GM18861 (cell line): ENCODE measurements around the gene ELMO1.

Experiments used
- ATAC-seq: cut with Tn5 transposase; IDR thresholded peaks from one replicate; pipeline ENCODE4 v1.9.1; 2021; ENCODE audit not compliant: unreplicated experiment

ELMO1 gene

DNA sequence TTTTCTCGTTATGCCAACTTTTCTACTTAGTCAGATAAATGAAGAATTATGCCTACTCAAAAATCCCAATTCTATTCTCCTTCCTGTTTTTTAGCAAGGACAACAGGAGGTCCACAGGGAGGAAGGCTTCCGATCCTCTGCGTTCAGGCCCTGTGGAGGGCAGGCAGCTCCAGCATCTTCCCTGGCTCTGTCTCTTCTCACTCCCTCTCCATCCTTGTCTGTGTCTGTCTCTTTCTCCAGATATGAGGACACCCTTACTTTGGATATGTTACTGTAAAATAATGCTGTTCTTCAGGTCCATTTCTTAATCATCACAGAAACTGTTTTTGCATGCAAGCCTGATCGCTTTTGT is 166.6 kb downstream of the ELMO1 start:
- ATAC-seq = no peak

DNA sequence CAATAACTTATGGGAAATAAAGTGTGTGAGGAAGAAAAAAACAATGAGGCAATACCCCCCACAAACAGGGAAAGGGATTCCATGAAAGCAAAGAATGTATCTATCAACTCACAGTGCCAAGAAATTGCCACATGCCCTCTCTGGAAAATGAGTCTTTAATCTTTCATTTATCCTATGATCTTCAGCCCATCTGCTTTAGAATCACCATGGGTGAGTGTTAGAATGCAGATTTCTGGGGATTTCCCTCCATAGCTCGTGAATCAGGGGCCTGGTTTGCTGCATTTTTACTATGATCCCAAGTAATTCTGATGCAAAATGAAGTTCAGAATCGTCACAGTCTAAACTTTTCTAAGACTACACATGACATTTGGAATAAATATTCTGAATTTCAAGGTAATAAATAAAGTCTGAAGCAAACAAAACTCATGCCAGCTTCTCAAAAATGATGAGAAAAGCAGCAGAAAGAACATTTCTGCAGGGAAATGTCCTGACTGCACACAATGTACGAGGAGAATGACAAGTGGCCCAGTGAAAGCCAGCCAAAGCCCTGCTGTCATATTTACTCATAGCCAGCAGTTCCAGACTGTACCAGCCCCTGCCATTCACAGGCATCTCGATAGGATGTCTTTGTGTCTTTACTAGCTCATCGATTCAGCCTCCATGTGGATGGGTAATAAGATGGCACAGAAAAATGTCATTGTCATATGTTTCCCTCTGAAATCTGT is 167.1 kb downstream of the ELMO1 start:
- no peak for ATAC-seq

GRCh38 chr7:37277513-37277912 is 171.2 kb downstream of the ELMO1 start:
- ATAC-seq = no peak

DNA sequence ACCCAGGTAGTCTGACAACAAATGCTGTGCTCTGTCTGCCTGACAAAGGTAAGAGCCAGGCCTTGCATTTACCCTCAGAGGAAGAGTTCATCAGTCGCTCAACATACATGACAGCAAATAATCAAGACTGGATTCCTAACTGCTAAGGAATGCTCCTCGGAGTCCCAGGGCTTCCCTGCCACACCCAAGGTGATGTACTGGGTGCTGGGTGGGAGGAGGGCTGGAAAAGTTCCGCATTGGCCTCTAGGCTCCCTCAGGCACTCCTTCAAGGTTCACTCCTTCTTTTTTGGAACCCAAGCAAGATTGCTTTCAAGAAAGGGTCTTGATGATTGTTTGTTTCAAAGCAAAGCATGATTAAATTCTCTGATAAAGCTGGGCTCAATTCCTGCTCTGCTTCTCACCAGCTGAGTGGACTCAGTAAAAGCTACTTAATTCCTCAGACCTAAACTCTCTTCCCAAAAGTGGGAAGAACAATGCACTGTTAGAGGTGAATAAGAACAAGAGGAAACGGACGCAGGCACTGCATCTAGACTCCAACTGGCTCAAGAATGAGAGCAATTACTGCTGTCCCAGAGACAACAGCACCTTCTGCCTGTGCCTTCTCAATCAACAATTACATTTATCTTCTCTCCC is 173.5 kb downstream of the ELMO1 start:
- no peak for ATAC-seq

DNA sequence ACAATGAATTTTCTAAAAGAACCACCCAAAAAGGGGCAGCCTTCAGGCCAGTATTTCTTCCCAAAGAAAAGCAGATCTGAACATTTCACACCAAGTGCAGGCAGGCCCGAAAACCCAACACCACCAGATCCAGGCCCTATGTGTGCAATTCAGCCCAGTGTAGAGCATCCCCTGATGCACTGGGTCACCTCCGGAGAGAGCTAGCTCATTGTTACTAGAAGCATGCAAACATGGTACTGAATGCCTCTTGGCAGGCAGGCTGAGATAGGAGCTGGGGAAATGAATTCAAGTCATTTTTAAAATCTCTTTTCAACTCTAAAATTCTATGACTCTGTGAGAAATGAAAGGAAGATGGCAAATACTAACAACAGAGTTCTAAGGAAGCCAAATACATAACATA is 174.8 kb downstream of the ELMO1 start:
- ATAC-seq = no peak

GRCh38 chr7:37269711-37270508 is 178.8 kb downstream of the ELMO1 start:
- no peak for ATAC-seq

DNA sequence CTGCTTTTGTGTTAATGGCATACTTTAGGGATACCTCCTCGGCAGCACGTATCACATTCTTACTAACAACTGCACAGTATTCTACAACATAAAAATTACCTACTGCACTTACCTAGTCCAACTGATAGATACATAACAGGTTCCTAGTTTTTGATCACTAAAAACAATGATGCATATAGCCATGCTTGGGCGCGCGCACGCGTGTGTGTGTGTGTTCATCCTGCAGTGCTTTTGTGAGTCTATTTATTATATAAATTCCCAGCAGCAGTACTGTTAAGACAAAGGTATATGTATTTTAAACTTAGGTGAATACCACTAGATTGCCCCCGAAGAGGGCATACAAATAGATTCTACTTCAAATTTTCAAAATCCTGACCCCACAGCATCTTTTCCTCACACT is 181.4 kb downstream of the ELMO1 start:
- no peak for ATAC-seq

GRCh38 chr7:37265876-37266275 is 182.8 kb downstream of the ELMO1 start:
- ATAC-seq = no peak

DNA sequence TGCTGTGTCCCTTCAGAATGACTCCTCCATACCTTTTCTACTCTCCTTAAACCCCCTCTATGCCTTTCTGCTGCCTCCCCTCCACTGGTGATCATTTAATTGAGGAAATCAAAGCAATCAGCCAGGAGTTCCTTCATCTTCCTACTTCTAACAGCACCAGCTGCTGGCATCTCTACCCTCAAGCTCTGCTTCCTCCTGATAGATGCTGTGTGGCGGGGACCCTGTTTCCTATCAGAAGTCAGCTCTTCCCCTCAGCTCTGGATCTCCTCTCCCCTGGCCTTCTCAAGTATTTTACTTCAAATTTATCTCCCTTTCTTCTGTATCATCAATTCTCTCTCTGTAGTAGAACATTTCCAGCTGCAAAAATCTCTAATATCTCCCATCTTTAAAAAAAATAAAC is 183.7 kb downstream of the ELMO1 start:
- no peak for ATAC-seq

GRCh38 chr7:37262181-37262580 is 186.5 kb downstream of the ELMO1 start:
- no peak for ATAC-seq

DNA sequence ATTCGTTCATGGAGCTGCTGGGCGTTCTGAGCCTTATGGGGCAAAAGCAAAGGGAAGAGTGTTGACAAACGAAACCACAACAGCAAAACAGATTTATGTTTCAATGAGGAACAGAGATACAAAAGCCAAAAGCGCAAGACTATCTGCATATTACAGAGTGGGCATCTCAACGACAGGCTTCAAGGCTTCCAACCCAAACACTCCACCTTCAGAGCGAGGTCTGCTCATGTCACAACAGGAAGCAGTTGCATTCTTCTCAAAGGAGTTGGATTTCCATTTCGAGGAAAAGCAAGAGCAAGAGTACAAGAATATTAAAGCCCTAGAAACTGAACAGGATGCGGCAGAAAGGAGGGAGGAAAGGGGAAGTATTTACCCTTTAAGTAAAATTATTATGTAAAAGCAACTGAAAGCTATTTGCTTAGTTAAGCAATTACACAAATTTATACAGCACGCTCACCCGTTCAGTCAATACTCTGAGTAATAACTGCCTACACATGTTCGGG is 189.3 kb downstream of the ELMO1 start:
- no peak for ATAC-seq

- ATAC-seq = no peak
These were observed 192.0 kb downstream of the ELMO1 start for GRCh38 chr7:37256631-37257030.

- no peak for ATAC-seq
These were observed 193.2 kb downstream of the ELMO1 start for GRCh38 chr7:37255327-37255944.

DNA sequence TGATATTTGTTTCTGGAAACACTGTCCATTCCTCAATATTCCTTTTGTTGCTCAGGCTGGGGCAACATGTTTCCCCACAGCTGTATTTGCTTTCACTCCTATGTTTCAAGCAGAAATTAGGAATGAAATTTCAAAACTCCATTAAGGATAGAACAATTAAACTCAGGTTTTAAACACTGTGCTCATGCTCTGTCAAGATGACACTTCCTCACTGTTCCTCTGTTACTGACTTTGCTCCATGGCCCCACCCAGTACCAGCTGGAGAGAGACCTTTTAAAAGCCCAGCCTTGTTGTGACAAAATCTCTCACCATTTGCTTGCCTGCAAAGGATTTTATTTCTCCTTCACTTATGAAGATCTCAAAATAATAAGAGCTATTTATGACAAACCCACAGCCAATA is 197.4 kb downstream of the ELMO1 start:
- ATAC-seq = no peak

- no peak for ATAC-seq
These were observed 199.4 kb downstream of the ELMO1 start for GRCh38 chr7:37249240-37249639.

- no peak for ATAC-seq
These were observed 200.2 kb downstream of the ELMO1 start for GRCh38 chr7:37248396-37248861.

DNA sequence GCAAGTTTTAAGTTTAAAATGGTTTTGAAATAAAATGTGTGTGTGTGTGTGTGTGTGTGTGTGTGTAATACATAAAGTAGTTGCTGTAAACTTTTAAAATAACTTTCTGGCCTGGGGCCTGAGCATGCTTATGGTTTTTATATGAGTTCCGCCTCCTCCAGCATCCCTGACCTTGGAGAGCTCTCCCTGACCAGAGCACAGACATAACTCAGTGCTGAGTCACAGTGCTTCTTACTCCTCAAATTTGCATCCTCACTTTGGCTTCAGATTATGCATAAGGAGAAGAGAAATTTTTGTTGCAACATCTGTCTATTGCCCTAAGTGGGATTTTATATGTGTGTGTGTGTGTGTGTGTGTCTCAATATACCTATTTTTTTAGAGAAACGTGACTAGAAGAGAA is 200.8 kb downstream of the ELMO1 start:
- ATAC-seq = no peak

GRCh38 chr7:37245590-37245989 is 203.1 kb downstream of the ELMO1 start:
- no peak for ATAC-seq

GRCh38 chr7:37236906-37237305 is 211.8 kb downstream of the ELMO1 start:
- no peak for ATAC-seq

- no peak for ATAC-seq
These were observed 212.9 kb downstream of the ELMO1 start for GRCh38 chr7:37235813-37236212.

GRCh38 chr7:37234928-37235327 is 213.7 kb downstream of the ELMO1 start:
- no peak for ATAC-seq
